Glutamatergic neuron (in vitro differentiated cells): ENCODE data around the gene UBE2F. TPM values are rescaled to one million over a fixed set of nuclear protein-coding genes. Genes with fewer than 3 reads are reported as not detected.

Experiments
- DNase-seq: peaks from one replicate; pipeline ENCODE4 v3.0.0; 2022
- H3K27ac Mint-ChIP-seq: one replicate; pipeline ENCODE4 v1.8.0; 2020; ENCODE audit warnings: mild to moderate bottlenecking, mixed read lengths, inconsistent platforms; ENCODE audit not compliant: unreplicated experiment
- H3K27me3 Mint-ChIP-seq: one replicate; pipeline ENCODE4 v1.8.0; 2020; ENCODE audit warnings: mild to moderate bottlenecking, moderate library complexity, mixed read lengths, inconsistent platforms; ENCODE audit not compliant: unreplicated experiment
- H3K36me3 Mint-ChIP-seq: one replicate; pipeline ENCODE4 v1.8.0; 2020; ENCODE audit warnings: mild to moderate bottlenecking, mixed read lengths, inconsistent platforms; ENCODE audit not compliant: unreplicated experiment
- H3K4me1 Mint-ChIP-seq: one replicate; pipeline ENCODE4 v1.8.0; 2020; ENCODE audit warnings: mild to moderate bottlenecking, low read depth, mixed read lengths, inconsistent platforms; ENCODE audit not compliant: unreplicated experiment
- H3K4me3 Mint-ChIP-seq: one replicate; pipeline ENCODE4 v1.8.0; 2020; ENCODE audit warnings: mild to moderate bottlenecking, mixed read lengths, inconsistent platforms; ENCODE audit not compliant: unreplicated experiment
- H3K9me3 Mint-ChIP-seq: one replicate; pipeline ENCODE4 v1.8.0; 2020; ENCODE audit warnings: mild to moderate bottlenecking, moderate library complexity, mixed read lengths, inconsistent platforms; ENCODE audit not compliant: unreplicated experiment
- total RNA-seq: library from RNA; stranded (reverse); fragmentation: NEBNext Ultra II Directional; extraction: Animal tissue kit (Norgen Biotek cat#: 25700); gene quantifications from one replicate; pipeline ENCODE4 v1.2.1, GENCODE V29; 2021; ENCODE audit not compliant: unreplicated experiment
- TF ChIP-seq, protein P1 (sequence below): fragments of 200-600 bp; sonication (generic); IDR thresholded peaks from one replicate; pipeline ENCODE4 v1.5.0; 2021; ENCODE audit not compliant: partially characterized antibody, unreplicated experiment

The UBE2F gene
- total RNA-seq, 1 donor from 2014 or later = 43.0 TPM

DNA sequence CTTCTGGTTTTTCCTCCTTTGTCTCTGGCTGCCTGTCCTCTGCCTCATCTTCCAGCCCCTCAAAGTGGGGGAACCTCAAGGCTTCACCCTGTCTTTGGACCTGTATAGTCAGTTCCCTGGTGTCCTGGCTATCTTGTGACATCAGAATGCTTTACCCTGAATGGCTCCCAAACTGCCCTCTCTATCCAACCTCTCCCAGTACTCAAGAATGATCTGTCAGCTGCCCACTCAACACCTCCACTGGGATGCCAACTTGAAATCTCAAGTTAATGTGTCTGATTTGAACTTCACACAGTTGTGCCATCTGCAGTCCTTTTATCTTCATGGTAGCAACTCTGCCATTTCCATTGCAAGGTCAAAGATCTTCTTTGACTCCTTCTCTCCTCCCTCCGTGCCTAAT lies 43.8 kb downstream of the UBE2F start:
- Mint-ChIP-seq H3K4me1 (peaks cover 26% of the 10 kb centered on the region), H3K36me3 (peaks cover 4% of the 10 kb centered on the region), H3K27me3 (peaks cover 5% of the 10 kb centered on the region), H3K4me3 (no peak overlapping the region), H3K27ac (no peak overlapping the region), H3K9me3 (no peaks in the 10 kb centered on the region)
- no peak for DNase-seq
- TF ChIP-seq, protein P1, sequence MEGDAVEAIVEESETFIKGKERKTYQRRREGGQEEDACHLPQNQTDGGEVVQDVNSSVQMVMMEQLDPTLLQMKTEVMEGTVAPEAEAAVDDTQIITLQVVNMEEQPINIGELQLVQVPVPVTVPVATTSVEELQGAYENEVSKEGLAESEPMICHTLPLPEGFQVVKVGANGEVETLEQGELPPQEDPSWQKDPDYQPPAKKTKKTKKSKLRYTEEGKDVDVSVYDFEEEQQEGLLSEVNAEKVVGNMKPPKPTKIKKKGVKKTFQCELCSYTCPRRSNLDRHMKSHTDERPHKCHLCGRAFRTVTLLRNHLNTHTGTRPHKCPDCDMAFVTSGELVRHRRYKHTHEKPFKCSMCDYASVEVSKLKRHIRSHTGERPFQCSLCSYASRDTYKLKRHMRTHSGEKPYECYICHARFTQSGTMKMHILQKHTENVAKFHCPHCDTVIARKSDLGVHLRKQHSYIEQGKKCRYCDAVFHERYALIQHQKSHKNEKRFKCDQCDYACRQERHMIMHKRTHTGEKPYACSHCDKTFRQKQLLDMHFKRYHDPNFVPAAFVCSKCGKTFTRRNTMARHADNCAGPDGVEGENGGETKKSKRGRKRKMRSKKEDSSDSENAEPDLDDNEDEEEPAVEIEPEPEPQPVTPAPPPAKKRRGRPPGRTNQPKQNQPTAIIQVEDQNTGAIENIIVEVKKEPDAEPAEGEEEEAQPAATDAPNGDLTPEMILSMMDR = no peak

DNA sequence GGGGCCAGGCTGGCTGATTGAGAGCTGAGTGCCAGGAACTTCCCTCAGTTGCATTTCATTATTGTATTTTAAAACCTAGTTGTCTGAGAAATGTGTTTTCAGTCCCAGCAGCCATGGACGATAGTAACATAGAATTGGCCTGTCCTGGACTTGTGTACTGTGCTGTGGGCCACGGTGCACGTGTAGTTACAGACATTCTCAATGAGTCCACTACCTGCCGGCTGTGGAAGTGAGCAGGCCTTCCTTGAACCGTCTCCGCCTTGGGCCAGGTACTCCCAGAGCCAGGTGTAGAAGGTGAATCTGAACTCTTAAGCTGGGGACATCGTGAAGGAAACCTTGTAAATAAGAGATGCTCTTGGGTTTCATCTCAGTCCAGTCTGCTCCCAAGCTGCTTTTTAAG lies 47.0 kb downstream of the UBE2F start:
- peaks cover 5% of the 10 kb centered on the region for H3K27me3 Mint-ChIP-seq
- peaks cover 21% of the 10 kb centered on the region for H3K4me1 Mint-ChIP-seq
- no peak overlapping the region for H3K27ac Mint-ChIP-seq
- no peaks in the 10 kb centered on the region for H3K36me3 Mint-ChIP-seq
- no peaks in the 10 kb centered on the region for H3K9me3 Mint-ChIP-seq
- DNase-seq = no peak
- no peak overlapping the region for H3K4me3 Mint-ChIP-seq
- TF ChIP-seq, protein P1 = no peak

DNA sequence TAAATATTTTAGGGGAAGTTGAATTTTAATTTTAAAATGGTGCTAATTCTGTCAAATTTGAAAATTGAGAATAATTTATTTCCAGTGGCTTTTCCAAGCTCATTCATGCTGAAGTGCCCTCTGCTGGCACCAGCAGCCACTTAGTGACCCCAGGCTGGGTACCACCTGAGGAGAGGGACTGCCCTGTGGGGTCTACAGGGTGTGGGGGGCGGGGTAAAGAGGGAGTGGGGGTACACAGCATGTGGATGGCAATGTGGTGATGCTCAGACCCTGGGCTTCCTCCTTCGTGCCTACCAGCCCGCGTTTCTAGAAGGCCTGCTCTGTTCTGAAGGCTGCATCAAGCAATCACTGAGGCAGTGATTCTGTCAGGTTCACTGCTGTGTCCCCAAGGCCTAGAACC lies 48.9 kb downstream of the UBE2F start:
- Mint-ChIP-seq H3K4me1 (peaks cover 15% of the 10 kb centered on the region), H3K27ac (no peak overlapping the region), H3K27me3 (peaks cover 4% of the 10 kb centered on the region), H3K36me3 (no peaks in the 10 kb centered on the region), H3K9me3 (no peaks in the 10 kb centered on the region), H3K4me3 (no peak overlapping the region)
- TF ChIP-seq, protein P1 = no peak
- DNase-seq = no peak

DNA sequence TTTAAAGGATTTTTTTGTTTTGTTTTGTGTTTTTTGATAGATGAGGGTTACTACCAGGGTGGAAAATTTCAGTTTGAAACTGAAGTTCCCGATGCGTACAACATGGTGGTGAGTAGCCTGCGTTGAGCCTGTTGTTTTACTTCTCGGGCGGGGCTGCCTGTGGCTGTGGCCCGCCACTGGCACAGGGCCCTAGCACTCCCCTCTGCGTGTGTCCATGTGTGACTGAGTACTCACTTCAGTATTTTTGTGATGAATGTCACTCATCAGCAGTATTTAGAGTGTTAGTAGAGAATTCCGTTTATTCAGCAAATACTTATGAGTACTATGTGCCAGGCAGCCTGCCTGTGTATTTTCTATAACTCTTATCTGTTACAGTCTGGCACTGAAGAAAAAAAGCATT lies 49.7 kb downstream of the UBE2F start:
- no peak overlapping the region for H3K4me3 Mint-ChIP-seq
- no peak overlapping the region for H3K27ac Mint-ChIP-seq
- no peaks in the 10 kb centered on the region for H3K9me3 Mint-ChIP-seq
- no peak for DNase-seq
- no peaks in the 10 kb centered on the region for H3K36me3 Mint-ChIP-seq
- peaks cover 10% of the 10 kb centered on the region for H3K4me1 Mint-ChIP-seq
- peaks cover 1% of the 10 kb centered on the region for H3K27me3 Mint-ChIP-seq
- TF ChIP-seq, protein P1 = no peak

DNA sequence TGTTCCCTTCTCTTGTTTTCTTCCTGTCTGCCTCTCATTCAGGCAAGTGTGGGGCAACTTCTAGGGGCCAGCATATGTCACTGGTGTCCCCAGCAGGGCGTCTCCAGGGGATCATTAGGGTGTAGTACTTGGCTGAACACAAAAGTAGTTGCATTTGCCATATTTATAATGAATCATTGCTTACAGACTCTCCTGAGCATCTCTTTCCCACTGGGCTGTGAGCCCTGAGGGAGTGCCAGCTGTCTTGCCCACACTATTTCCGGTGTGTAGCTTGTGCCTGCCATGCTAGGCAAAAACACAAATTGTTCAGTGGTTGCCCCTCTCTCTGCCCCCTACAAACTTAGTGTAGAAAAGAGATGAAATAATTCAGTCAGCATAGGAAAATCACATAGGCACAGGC lies 53.1 kb downstream of the UBE2F start:
- no peaks in the 10 kb centered on the region for H3K27me3 Mint-ChIP-seq
- no peaks in the 10 kb centered on the region for H3K9me3 Mint-ChIP-seq
- H3K36me3 Mint-ChIP-seq = no peaks in the 10 kb centered on the region
- DNase-seq = no peak
- H3K4me1 Mint-ChIP-seq = peaks cover 7% of the 10 kb centered on the region
- H3K4me3 Mint-ChIP-seq = no peak overlapping the region
- H3K27ac Mint-ChIP-seq = peak overlapping the region; percentile 31
- TF ChIP-seq, protein P1 = no peak
